Epithelial cell of esophagus (primary cell): ENCODE measurements around the gene C1QTNF12.

Experiments used
- DNase-seq: peaks from one replicate; pipeline ENCODE4 v3.0.0; 2010; ENCODE audit warnings: low read depth
- H3K4me3 ChIP-seq: 2 replicates; pipeline ENCODE4 v1.5.1; 2011; ENCODE audit warnings: mild to moderate bottlenecking, low read length, control low read depth
- CTCF ChIP-seq: IDR thresholded peaks from 2 replicates; pipeline ENCODE4 v1.5.1; 2011; ENCODE audit warnings: low read depth, mild to moderate bottlenecking, low read length, control low read depth, inconsistent platforms; ENCODE audit not compliant: insufficient read depth; ENCODE audit errors: missing control alignments

C1QTNF12 gene

GRCh38 chr1:1244192-1244811, 2.2 kb downstream of the C1QTNF12 start:
- no peak for DNase-seq
- TF ChIP-seq CTCF = no peak
- H3K4me3 ChIP-seq = no peak overlapping the region

GRCh38 chr1:1243807-1244191, 2.7 kb downstream of the C1QTNF12 start:
- no peak overlapping the region for H3K4me3 ChIP-seq
- TF ChIP-seq CTCF = no peak
- no peak for DNase-seq

- no peak for DNase-seq
- no peak for TF ChIP-seq CTCF
- H3K4me3 ChIP-seq = no peak overlapping the region
These were observed 3.3 kb downstream of the C1QTNF12 start for GRCh38 chr1:1243266-1243660.

GRCh38 chr1:1242461-1243265, 3.9 kb downstream of the C1QTNF12 start:
- no peak overlapping the region for H3K4me3 ChIP-seq
- no peak for TF ChIP-seq CTCF
- no peak for DNase-seq

- no peak for TF ChIP-seq CTCF
- DNase-seq = no peak
- no peak overlapping the region for H3K4me3 ChIP-seq
These were observed 4.8 kb downstream of the C1QTNF12 start for GRCh38 chr1:1241588-1242219.

GRCh38 chr1:1240822-1241587, 5.5 kb downstream of the C1QTNF12 start:
- no peak for TF ChIP-seq CTCF
- no peak for DNase-seq
- no peak overlapping the region for H3K4me3 ChIP-seq
